Omental fat pad (tissue), 4 donors: Measurements from ENCODE around the gene BIVM. TPM values are rescaled to one million over a fixed set of nuclear protein-coding genes. Genes with fewer than 3 reads are reported as not detected.
A peak's percentile ranks its signal among the peaks of the same experiment; 100 is the strongest.

Source experiments
- ATAC-seq: fragments of 150-250 bp; one replicate; pipeline ENCODE4 v1.9.1; 2016; ENCODE audit warnings: mild to moderate bottlenecking, moderate library complexity; ENCODE audit not compliant: low FRiP score
- DNase-seq: peaks from one replicate; pipeline ENCODE4 v3.0.0-alpha.2; 2019; ENCODE audit warnings: low spot score
- CTCF ChIP-seq, 3 donors: fragments of 450-650 bp; IDR thresholded peaks; one replicate each; pipeline ENCODE4 v1.5.1; 2016 to 2017; ENCODE audit warnings: antibody characterized with exemption in 3 of 3, mild to moderate bottlenecking in 3 of 3, moderate library complexity in 2 of 3
- total RNA-seq, 4 donors: library from RNA; depleted of rRNA; stranded (reverse); fragments of >200 nt; gene quantifications; one replicate each; pipeline ENCODE4 v1.1.0, GENCODE V29; 2016

The BIVM gene, protein sequence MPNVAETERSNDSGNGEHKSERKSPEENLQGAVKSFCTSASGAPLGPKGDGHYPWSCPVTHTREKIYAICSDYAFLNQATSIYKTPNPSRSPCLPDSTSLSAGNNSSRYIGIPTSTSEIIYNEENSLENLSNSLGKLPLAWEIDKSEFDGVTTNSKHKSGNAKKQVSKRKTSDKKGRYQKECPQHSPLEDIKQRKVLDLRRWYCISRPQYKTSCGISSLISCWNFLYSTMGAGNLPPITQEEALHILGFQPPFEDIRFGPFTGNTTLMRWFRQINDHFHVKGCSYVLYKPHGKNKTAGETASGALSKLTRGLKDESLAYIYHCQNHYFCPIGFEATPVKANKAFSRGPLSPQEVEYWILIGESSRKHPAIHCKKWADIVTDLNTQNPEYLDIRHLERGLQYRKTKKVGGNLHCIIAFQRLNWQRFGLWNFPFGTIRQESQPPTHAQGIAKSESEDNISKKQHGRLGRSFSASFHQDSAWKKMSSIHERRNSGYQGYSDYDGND
- 10 to 100 TPM; 12.6 to 21.4 (median 16.1) TPM for total RNA-seq

DNA sequence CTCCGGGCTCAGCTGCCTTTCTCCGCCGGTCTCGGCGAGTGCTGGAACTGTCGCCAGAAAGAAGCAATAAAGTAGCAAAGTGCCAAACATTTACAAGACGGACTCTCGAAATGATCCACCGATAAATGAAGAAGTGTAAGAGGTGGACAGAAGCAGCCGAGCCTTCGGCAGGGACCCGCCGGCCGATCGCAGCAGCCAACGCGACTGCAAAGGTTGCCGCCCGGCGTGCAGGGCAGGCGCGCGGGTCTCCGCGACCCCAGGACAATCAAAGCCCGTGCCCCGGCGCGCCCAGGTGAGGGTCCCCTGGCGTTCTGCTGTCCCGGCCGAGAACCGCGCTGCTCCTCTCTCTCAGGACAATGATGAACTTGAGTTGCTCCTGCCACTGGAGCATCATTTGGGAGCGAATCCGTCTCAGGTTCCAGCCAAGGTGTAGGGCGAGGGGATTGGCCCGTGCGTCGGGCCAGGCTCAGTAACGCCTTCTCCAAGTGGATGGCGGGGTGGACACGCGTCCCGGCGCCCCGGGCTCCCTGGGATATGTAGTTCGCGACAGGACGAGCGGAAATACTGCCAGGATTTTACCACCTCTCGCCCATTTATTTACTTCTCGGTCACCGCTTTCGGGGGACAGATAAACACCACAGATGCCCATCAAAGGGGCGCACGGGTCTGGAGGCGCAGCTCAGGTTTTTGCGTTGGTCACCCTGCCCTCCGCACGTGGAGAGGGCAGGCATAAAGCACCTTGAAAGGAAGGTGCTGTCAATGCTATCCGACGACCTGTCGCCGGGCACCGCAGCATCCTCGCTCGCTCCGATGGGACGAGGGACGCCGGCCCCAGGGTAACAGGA lies at the start of gene BIVM, which contains the start of gene POGLUT2:
BIVM (plus strand) TSS at position 539 of the 845 bp plus-strand sequence. CDS start 8,149 bp downstream, outside the sequence.
POGLUT2 (minus strand) TSS at position 396 of the 845 bp plus-strand sequence; CDS start at position 90, 306 bp downstream.
- no peak for TF ChIP-seq CTCF (IDR thresholded peaks at IDR 0.05)
- ATAC-seq (peak; percentile 94), DNase-seq (peak; percentile 78)

DNA sequence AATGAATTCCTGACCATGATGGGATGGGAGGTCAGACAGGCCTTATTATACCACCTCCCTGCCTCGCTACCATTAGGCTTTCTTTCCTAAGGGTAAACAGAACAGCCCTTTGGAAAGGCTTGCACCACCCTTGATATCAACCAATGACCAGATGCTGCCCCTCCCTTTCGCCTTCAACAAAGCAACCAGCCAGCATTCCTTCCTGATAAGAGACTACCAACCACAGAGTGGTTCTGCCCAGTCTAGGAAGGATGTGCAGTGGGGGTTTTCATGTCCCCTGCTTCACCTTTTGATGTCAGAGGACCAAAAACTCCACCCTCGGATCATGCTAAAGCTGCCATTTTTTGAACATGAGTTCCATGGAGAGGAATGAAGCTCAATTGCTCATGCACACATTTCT lies 47.0 kb upstream of the BIVM start:
- ATAC-seq (no peak), DNase-seq (no peak)
- TF ChIP-seq CTCF (IDR thresholded peaks at IDR 0.05), result no peak

DNA sequence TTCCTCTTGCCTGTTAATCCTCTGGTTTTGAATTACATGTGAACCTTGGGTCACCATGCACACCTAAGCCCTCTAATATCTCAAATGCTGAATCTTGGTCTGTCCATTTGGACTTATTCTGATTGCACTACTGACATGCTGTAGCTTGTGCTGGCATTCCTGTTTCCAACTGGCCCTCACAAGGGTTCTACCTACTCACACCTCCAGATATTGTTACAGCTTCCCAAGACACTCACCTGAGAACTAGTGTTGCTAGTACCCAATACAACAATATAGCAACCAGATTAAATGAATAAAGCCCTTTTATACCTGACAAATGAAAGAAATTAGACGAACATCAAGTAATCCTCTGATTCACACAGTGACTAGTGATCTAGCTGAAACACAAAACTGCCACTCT lies 41.9 kb upstream of the BIVM start:
- no peak for ATAC-seq
- no peak for TF ChIP-seq CTCF (IDR thresholded peaks at IDR 0.05)
- DNase-seq, result no peak

DNA sequence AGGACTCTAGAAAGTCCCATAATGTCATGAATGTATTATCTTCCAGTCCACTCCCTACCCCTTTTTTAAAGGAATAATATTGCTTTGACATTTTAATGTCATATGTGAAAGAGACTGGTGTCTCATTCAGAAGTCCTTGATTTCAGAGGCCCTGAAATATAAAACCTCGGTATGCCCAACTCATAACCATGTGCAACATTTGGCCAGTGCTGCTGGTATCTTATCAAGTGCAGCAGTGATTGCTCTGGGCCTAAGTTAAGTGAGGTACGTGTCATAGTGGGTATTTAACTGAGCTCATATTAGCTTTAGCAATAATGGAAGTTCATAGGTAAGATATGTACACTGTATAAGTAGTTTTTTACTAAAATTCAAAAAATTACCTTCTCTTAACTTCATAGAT lies 40.1 kb upstream of the BIVM start:
- DNase-seq (no peak), ATAC-seq (no peak)
- TF ChIP-seq CTCF (IDR thresholded peaks at IDR 0.05), result no peak

DNA sequence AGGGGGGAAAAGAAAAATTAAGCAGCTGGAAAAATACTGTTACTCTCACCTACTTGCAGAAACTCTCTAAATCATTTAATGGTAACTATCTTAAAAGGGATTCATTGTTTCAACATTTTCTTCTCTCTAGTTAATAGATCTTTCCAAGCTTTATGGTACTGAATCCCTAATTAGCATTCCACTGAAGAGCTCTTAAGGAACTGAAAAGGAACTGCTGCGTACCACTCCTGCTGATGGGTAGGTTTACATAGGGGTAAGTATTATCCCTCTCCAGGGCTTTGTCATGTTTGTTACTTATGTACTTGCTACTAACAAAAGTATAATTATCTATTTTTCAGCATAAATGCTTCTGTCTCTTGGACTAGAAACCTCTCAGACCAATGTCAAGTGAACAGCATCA lies 37.8 kb upstream of the BIVM start:
- ATAC-seq (no peak), DNase-seq (no peak)
- TF ChIP-seq CTCF (IDR thresholded peaks at IDR 0.05), result no peak

DNA sequence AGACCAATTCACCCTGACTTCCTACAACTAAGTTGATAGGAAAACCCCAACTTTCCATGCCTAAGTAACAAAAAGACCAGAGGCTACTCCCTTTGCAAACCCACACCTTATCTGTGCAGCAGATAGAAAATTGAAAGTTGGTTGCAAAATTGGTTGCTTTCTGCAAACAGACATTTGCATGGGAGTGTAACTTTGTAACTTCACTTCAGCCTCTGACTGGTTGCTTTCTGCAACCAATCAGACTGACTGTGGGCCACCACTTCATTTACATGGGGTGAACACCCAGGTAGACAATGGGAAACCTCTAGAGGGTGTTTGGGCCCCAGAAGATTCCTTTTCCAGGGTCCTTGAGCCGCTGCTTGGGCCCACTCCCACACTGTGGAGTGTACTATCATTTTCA lies 35.2 kb upstream of the BIVM start:
- ATAC-seq (no peak), DNase-seq (no peak)
- TF ChIP-seq CTCF (IDR thresholded peaks at IDR 0.05), result no peak
